Anterior cingulate cortex (tissue), 58 donors: ENCODE data around the gene KLC3.
"Not testable (repeated sequence)": the region's sequence is repeated elsewhere in the genome, so short reads cannot be mapped to it uniquely, and the experiment has no call there.

ENCODE experiments used
- DNase-seq, 58 donors: peaks; one replicate each; lab custom pipeline; 2025; lab: John Stamatoyannopoulos, UW

The KLC3 gene

DNA sequence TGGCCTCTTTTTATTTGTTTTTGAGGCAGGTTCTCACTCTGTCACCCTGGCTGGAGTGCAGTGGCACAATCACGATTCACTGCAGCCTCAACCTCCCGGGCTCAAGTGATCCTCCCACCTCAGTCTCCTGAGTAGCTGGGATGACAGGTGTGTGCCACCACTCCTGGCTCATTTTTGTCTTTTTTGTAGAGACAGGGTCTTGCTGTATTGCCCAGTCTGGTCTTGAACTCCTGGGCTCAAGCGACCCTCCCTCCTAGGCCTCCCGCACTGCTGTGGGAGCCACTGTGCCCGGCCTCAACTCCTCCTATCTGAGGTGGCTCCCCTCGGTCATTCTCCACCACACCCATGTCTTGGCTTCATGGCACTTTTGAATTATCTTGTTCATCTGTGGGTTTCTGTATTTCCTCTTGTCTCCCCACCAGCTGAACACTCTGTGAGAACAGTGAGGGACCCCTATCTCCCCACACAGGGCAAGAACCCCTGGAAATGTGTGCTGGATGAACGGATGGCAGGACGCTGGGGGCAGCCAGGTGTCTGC is 25.8 kb upstream of the KLC3 start:
- no peak for DNase-seq

DNA sequence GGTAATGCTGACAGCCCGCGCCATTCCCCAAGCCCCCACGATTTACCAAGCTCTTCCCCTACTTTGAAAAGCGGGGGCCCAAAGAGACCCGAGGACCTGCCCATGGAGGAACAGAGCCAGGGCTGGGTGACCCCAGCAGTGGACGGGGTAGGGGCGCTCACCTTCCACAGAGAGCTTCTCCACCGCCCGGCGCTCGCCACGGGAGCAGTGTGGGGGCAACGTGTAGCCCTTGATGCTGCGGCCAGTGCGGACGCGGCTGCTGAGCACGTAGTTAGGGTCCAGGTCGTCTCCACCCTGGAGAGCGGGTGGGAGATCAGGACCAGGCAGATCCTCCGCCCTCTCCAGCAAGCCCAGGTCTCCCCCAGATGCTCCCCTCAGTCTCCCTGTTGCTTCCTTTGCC is 25.2 kb upstream of the KLC3 start:
- no peak for DNase-seq

DNA sequence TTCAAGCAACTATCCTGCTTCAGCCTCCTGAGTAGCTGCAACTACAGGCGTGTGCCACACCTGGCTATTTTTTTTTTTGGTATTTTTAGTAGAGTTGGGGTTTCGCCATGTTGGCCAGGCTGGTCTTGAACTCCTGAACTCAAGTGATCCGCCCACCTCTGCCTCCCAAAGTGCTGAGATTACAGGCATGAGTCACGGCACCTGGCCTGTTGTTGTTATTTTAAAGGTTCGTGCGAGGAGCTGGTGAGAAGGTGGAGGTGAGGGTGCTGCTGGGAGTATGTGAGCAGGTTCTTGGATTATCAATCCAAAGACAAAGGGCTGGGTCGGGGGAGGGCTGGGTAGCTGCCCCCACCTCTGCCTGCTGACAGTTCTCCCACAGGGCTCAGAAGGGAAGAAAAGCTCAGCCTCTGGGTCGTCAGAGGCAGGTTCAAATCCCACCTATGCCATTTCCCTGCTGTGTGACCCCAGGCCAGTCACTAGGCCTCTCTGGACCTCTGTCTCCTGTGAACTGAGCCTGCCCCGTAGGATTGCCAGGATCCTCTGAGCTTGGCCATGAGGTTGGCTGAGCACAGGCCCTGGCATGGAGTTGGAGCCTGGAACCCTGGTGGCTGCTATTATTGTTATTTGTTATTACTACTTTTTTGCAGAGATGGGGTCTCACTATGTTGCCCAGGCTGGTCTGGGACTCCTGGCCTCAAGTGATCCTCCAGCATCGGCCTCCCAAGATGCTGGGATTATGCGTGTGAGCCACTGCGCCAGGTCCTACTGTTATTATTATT is 19.4 kb upstream of the KLC3 start:
- no peak for DNase-seq

DNA sequence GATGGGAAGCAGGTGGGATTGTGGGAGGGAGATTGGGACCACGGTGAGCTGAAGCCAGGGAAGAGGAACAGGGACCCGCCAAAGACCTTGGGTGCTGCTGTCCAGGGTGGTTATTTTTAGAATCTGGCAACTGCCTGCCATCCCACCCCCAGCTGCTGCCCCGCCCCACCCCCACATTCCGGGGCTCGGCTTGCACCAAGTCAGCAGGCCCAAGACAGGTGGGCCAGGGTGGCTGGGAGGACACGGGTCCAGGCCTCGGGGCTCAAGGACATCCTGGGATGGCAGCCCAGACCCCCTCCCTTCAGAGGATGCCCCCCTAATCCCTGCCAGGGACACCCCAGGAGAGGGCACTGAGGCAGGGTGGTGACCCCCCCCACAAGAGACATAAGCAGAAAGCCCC is 18.7 kb upstream of the KLC3 start:
- DNase-seq = no peak

DNA sequence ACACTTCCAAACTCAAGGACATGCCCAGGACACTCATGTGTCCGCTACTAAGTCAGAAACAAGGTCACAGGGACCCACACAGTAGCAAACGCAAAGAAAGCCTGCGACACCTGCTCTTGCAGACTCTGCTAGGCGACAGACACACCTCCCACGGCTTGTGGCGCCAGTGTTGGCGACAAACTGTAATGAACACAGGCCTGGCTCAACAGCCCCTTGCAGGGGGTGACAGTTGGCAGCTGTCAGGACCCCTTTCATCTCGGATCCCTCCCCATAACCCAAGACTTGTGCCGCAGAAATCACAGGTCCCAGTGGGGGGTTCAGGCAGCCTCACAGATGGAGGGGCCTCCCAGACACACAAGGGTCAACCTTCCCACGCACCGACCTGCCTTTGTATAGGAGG is 18.2 kb upstream of the KLC3 start:
- DNase-seq = peak in 1 of 58 donors; percentile 5

DNA sequence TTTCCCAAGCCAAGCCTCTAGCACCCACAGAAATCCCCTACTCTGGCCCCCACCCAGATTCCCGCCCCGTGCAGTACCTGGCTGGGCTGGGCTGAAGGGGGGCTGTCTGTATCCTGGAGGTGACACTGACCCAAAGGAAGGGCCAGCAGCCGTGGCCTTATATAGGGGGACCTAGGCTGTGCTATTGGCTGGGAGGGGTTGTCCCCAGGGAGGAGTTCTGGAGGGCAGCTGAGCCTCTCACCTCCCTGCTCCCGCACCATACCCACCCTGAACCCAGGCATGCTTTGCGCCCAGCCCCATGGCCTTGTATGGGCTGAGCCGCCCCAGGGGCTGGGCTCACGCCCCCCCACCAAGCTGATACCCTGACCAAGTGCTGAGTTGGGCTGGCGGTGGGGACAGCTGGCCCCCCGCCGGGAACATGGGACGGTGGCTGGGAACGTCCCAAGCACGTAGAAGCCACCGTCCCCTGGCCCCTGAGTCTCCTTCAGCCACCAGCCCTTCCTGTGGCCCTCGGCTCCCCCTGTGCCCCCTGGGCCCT is 17.7 kb upstream of the KLC3 start, which contains the start of gene CKM:
CKM (minus strand) TSS at position 132 of the 538 bp plus-strand sequence. CDS start 3,162 bp downstream, outside the sequence.
- DNase-seq = no peak

DNA sequence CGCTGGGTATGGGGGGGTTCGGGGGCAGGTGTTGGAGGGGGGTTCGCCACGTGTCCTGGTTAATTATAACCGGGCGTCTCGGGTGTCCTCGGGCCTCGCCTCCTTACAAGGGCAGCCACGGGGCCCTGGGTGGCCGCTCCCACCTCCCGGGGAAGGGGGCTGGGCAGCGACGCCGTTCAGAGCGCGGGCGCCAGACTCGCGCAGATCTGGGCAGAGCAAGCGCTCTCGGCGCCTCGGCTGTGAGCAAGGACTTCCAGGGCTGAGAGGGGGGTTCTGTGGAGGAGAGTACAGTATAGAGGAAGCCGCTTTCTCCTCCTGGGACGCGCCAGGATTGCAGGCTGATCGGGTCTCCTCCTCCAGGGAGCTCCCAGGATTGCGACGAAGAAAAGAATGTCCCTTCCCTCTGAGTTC is 16.9 kb upstream of the KLC3 start:
- peak in 5 of 58 donors; percentile 5 to 15 (median 7) for DNase-seq

DNA sequence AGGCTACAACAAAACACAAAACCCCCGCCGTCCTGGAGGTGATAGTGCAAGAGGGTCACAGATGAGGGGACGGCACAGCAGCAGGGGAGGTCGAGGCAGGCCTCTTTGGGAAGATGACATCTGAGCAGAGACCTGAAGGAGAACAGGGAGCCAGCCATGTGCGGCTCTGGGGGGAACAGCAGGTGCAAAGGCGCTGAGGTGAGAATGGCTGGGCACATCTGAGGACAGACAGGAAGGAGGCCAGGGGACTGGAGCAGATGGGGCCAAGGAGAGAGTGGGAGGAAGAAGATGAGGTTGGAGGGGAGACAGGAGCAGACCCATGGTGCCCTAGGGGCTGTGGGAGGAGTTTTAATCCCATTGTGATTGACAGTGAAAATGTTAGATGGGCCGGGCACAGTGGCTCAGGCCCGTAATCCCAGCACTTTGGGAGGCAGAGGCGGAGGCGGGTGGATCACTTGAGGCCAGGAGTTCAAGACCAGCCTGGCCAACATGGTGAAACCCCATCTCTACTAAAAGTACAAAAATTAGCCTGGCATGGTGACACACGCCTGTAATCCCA is 16.1 kb upstream of the KLC3 start:
- no peak for DNase-seq

DNA sequence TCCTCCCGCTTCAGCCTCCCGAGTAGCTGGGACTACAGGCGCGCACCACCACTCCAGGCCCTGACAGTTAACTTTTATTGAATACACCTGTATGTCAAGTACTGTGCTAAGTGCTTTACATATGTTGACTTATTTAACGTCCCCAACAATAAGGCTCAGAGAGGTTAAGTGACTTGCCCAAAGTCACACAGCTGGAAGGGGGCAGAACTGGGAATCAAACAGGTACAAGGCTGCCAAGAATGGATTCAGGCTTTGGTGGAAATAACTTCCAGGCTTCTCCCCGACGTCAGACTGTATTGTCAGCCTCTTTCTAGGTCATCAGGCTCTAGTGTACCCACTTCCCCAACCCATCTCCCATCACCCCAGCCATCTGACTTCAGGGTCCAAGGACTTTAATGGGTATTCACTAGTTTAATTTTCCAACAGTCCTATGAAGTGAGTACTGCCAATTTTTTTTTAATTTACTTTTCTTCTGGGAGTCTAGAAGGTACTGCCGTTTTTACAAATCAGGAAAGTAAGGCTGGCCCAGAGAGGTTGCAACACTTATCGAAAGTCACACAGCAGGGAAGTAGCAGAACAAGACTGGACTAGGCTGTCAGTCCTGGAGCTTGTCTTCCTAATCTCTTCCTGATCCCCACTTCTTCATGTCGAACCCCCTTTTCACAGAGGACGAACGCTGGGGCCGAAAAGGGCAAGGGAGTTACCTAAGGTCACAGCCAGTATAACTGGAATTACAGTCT is 13.0 kb upstream of the KLC3 start:
- no peak for DNase-seq

DNA sequence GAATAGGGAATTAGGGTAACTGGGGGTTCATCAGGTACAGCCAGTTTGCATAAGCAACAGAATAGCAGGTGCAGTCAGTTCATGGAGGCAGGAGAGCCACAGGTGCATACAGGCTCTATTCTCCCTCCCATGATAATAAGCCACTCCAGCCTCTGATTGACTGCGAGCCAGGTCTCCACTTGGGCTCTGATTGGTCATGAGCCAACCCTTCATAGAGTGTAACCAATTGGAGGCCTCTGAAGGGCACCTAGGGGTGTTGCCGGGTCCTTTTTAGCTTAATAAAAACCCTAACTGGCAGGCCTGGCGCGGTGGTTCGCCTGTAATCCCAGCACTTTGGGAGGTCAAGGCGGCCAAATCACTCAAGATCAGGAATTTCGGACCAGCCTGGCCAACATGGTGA is 9.1 kb upstream of the KLC3 start:
- DNase-seq = no peak

DNA sequence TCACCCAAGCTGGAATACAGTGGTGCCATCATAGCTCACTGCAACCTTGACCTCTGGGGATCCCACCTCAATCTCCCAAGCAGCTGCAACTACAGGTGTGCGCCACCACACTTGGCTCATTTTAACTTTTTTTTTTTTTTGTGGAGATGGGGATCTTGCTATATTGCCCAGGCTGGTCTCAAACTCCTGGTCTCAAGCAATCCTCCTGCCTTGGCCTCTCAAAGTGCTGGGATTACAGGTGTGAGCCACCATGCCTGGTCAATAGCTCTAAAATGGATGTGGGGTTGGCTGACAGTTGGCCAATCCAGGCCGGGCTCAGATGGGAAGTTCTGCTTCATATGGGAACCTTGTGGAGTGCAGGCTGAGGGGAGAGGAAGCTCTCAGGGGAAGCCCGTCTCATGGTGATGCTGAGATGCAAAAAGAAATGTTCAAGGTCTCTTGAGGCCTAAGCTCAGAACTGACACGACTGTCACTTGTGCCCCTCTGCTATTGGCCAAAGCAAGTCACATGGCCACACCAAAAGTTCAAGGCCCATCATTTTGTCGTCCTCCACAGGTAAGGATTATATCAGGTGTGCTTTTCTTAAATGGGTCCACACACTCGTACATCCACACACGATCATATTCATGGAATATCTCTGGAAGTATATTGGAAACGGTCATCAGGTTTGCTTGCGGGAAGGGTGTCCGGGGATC is 6.8 kb upstream of the KLC3 start:
- no peak for DNase-seq

DNA sequence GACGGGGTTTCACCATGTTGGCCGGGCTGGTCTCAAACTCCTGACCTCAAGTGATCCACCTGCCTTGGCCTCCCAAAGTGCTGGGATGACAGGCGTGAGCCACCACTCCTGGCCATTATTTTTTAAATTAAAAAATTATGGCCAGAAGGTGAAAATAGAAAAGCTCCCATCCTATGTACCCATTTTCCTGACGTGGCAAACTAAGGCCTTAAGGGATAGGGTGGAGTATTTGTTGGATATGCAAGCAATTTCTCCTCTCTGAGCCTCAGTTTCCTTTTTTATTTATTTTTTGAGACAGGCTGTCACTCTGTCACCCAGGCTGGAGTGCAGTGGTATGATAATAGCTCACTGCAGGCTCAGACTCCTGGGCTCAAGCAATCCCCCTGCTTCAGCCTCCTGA is 5.7 kb upstream of the KLC3 start:
- DNase-seq = not testable (repeated sequence)

DNA sequence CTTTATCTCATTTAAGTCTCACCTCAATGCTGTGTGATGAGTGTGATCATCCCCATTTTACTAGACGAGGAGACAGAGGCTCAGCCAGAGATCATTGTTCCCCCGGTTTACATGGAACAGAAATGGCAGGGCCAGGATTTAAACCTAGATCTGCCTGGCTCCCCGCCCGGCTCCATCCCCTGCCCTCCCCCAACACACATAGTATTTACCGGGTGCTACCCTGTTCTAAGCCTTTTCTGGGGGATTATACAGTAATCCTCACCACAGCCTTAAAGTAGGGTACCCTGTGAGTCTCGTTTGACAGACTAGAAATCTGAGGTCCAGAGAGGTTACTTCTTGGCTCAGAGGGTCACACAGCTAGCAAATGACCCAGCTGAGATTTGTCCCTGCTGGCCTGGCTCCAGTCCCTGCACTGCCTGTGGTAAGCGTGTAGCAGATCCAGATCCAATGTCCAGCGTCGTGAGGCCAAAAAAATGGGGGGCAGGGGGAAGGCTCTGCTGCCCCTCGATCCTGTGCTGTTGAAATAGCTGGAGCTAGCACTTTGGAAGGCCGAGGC is 3.8 kb upstream of the KLC3 start:
- DNase-seq = no peak

DNA sequence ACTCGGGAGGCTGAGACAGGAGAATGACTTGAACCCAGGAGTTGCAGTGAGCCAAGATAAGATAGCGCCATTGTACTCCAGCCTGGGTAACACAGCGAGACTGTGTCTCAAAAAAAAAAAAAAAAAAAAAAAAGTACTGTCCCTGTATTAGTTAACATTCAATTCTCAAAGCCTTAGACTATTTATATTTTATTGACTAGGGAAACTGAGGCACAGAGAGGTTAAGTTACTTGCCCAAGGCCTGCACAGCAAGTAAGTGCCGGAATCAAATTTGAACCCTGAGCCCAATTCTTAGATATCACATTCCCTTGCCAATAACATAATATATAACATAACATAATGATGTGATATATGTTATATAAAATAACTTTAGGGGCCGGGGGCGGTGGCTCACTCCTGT is 921 bp upstream of the KLC3 start:
- DNase-seq = no peak

DNA sequence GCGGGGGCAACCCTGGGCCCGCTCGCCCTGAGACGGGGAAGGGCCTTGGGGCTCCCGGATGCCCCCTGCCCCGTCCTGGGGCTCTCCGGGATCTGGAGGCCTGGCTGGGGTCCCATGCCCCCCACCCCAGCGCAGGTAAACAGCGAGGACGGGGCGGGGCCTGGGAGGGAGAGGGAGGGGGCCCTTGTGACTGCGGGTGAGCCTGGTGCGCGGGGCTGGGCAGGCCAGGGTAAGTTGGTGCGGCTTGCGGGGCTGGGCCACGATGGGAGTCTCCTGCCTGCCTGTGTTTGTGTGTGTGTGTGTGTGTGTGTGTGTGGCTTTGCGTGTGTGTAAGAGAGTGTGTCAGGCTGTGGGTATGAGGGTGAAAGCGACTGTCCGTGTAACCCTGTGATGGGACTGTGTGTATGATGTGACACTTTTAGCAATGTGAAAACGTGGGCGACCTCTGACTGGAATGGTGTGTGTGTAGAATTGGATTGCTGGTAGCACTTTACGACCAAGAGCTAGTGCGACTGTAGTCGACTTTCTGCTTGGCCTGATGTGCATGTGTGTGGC is 426 bp downstream of the KLC3 start:
- no peak for DNase-seq

DNA sequence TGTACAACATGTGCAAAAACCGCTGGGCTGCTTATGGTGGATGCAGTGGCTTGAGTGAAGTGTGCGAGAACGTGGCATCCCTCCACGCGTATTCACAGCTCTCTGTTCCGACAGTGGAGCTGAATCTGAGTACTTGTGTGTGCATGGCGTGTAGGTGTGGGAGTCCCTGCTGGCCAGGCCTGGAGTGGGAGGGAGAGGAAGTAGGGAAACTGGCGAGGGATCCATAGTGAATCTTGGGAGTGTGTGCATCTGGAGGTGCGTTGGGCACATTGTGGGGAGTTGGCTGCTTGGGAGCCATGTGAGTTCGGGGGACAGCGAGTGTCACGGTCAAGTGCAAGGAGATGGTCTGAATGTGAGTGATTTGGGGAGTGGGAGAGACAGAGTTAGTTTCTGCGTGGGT is 2.4 kb downstream of the KLC3 start:
- DNase-seq = no peak

DNA sequence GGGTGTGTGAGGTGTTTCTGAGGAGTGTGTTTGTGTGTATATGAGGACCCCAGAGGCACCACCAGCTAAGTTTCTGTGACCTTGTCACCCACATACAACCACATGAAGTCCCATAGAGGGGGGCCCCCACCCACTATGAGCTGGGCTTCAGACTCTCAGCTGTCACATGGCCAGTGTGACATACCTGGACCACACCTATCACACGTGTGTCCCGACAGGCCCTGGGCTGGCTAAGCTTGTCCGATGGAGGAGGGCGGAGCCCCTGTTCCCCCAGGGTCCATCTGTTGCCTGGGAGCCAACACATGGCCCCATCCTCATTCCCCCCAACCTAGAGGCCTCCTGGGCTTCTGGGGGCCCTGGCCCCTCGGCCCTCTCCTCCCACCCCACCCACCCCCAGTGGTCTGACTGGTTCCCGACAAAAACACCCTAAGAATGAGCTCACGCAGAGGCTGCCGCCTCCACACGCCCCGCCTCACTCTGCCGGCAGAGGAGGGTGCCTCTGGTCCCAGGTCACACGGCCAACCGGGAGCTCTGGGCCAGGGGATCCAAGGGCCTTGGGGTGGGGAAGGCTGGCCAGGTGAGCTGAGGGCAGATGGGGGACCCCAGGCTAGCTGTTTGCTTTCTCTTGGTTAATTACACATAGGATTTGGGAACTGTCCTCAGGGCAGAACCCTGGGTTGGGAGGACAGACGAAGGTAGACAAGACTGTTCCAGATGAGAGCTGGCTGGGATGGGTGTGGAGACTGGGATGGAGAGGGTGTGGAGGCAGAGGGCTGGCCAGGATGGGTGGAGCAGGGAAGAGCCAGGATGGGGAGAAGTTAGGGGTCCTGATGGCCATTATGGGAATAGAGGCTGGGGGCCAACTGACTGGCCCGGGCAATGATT is 4.3 kb downstream of the KLC3 start:
- no peak for DNase-seq

DNA sequence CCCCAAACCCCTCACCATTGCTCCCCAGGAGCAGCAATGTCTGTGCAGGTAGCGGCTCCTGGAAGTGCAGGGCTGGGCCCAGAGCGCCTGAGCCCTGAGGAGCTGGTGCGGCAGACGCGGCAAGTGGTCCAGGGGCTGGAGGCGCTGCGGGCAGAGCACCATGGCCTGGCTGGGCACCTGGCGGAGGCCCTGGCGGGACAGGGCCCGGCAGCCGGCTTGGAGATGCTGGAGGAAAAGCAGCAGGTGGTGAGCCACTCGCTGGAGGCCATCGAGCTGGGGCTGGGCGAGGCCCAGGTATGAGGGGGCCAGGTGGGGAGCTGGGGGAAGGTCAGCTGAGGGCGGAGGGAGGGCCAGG is 4.9 kb downstream of the KLC3 start:
- no peak for DNase-seq

DNA sequence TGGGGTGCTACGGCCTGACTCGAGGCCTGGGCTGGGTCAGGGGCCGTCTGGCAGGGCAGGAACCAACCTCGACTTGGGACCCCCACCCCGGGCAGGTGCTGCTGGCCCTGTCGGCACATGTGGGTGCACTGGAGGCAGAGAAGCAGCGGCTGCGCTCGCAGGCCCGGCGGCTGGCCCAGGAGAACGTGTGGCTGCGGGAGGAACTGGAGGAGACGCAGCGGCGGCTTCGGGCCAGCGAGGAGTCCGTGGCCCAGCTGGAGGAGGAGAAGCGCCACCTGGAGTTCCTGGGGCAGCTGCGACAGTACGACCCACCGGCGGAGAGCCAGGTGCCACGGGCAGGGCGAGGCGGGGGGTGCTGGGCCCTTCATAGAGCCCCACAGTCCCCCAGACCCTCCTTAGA is 5.9 kb downstream of the KLC3 start:
- no peak for DNase-seq
